WTC11 (cell line): Measurements from ENCODE around the gene CLEC3B. TPM values are rescaled to one million over a fixed set of nuclear protein-coding genes. Genes with fewer than 3 reads are reported as not detected.
A peak's percentile ranks its signal among the peaks of the same experiment; 100 is the strongest.

Experiments
- ATAC-seq: fragments of 200-7000 bp; cut with Tn5 transposase; 2 replicates; pipeline ENCODE4 v1.10.0; 2021; ENCODE audit warnings: mild to moderate bottlenecking, moderate library complexity
- CTCF ChIA-PET: fragments of 300-600 bp; sonication (Branson Sonifier 250); formaldehyde crosslinking; loops from one replicate; lab custom pipeline; 2021; ENCODE audit warnings: antibody characterized with exemption; lab: Charles Lee
- POLR2A ChIA-PET: fragments of 350-600 bp; sonication (Branson Sonifier 250); formaldehyde crosslinking; loops from one replicate; lab custom pipeline; 2021; ENCODE audit warnings: antibody characterized with exemption; lab: Charles Lee
- DNase-seq: peaks from one replicate; pipeline ENCODE4 v3.0.0; 2021; ENCODE audit warnings: low spot score
- H3K27ac Mint-ChIP-seq: 2 replicates; pipeline ENCODE4 v1.8.0; 2021; ENCODE audit warnings: mixed read lengths
- H3K27me3 Mint-ChIP-seq: 2 replicates; pipeline ENCODE4 v1.8.0; 2021; ENCODE audit warnings: low read depth, mild to moderate bottlenecking, moderate library complexity, mixed read lengths
- H3K36me3 Mint-ChIP-seq: 2 replicates; pipeline ENCODE4 v1.8.0; 2021; ENCODE audit warnings: mixed read lengths
- H3K4me1 Mint-ChIP-seq: 2 replicates; pipeline ENCODE4 v1.8.0; 2022; ENCODE audit warnings: mixed read lengths
- H3K4me3 Mint-ChIP-seq: 2 replicates; pipeline ENCODE4 v1.8.0; 2021; ENCODE audit warnings: mild to moderate bottlenecking, moderate library complexity, mixed read lengths
- H3K9me3 Mint-ChIP-seq: 2 replicates; pipeline ENCODE4 v1.8.0; 2021; ENCODE audit warnings: mixed read lengths
- ARID4B ChIP-seq: sonication (generic); formaldehyde crosslinking; IDR thresholded peaks from 2 replicates; pipeline ENCODE4 v1.8.0; 2023; ENCODE audit warnings: missing genetic modification reagents, mild to moderate bottlenecking, borderline replicate concordance
- CTCF ChIP-seq: fragments of 200-600 bp; IDR thresholded peaks from 2 replicates; pipeline ENCODE4 v1.8.0; 2022; ENCODE audit warnings: antibody characterized with exemption
- E2F5 ChIP-seq: sonication (generic); formaldehyde crosslinking; IDR thresholded peaks from 2 replicates; pipeline ENCODE4 v1.8.1; 2022; ENCODE audit warnings: mild to moderate bottlenecking, moderate library complexity, missing genetic modification reagents
- GABPB1 ChIP-seq: sonication (generic); formaldehyde crosslinking; IDR thresholded peaks from 2 replicates; pipeline ENCODE4 v1.8.1; 2023; ENCODE audit warnings: mild to moderate bottlenecking, missing genetic modification reagents
- GTF2I ChIP-seq: fragments of 250-450 bp; sonication (Bioruptor Pico); conservative IDR thresholded peaks from 2 replicates; pipeline ENCODE4 v1.4.0; 2021; ENCODE audit warnings: mild to moderate bottlenecking
- HMGXB4 ChIP-seq: sonication (generic); formaldehyde crosslinking; IDR thresholded peaks from 2 replicates; pipeline ENCODE4 v1.8.1; 2023; ENCODE audit warnings: mild to moderate bottlenecking, moderate library complexity, missing genetic modification reagents
- JAZF1 ChIP-seq: fragments of 250-450 bp; sonication (Bioruptor Pico); IDR thresholded peaks from 2 replicates; pipeline ENCODE4 v1.9.0; 2021; ENCODE audit warnings: moderate library complexity, mild to moderate bottlenecking, inconsistent platforms
- MAX ChIP-seq: sonication (generic); formaldehyde crosslinking; IDR thresholded peaks from 2 replicates; pipeline ENCODE4 v1.8.0; 2022; ENCODE audit warnings: mild to moderate bottlenecking, missing genetic modification reagents
- MYBL2 ChIP-seq: sonication (generic); formaldehyde crosslinking; IDR thresholded peaks from 2 replicates; pipeline ENCODE4 v1.8.1; 2023; ENCODE audit warnings: mild to moderate bottlenecking, moderate library complexity, missing genetic modification reagents
- NFATC4 ChIP-seq: fragments of 250-450 bp; sonication (Bioruptor Pico); IDR thresholded peaks from 2 replicates; pipeline ENCODE4 v1.9.0; 2021; ENCODE audit warnings: mild to moderate bottlenecking
- NR1H2 ChIP-seq: sonication (generic); formaldehyde crosslinking; IDR thresholded peaks from 2 replicates; pipeline ENCODE4 v1.9.0; 2021; ENCODE audit warnings: mild to moderate bottlenecking, moderate library complexity, missing genetic modification reagents
- NR2C2 ChIP-seq: sonication (generic); formaldehyde crosslinking; IDR thresholded peaks from 2 replicates; pipeline ENCODE4 v1.8.0; 2022; ENCODE audit warnings: mild to moderate bottlenecking, missing genetic modification reagents
- OVOL2 ChIP-seq: fragments of 250-450 bp; sonication (Bioruptor Pico); IDR thresholded peaks from 2 replicates; pipeline ENCODE4 v1.9.0; 2021; ENCODE audit warnings: mild to moderate bottlenecking, borderline replicate concordance
- PREB ChIP-seq: sonication (generic); formaldehyde crosslinking; IDR thresholded peaks from 2 replicates; pipeline ENCODE4 v1.8.1; 2022; ENCODE audit warnings: mild to moderate bottlenecking, missing genetic modification reagents, moderate library complexity, borderline replicate concordance
- RORB ChIP-seq: fragments of 250-450 bp; sonication (Bioruptor Pico); IDR thresholded peaks from 2 replicates; pipeline ENCODE4 v1.9.0; 2021; ENCODE audit warnings: mild to moderate bottlenecking
- SMAD3 ChIP-seq: sonication (generic); formaldehyde crosslinking; IDR thresholded peaks from 2 replicates; pipeline ENCODE4 v1.8.0; 2022; ENCODE audit warnings: missing genetic modification reagents, mild to moderate bottlenecking, borderline replicate concordance
- ZNF219 ChIP-seq: sonication (generic); formaldehyde crosslinking; IDR thresholded peaks from 2 replicates; pipeline ENCODE4 v1.8.0; 2023; ENCODE audit warnings: missing genetic modification reagents, mild to moderate bottlenecking, borderline replicate concordance
- ZNF281 ChIP-seq: sonication (generic); formaldehyde crosslinking; IDR thresholded peaks from 2 replicates; pipeline ENCODE4 v1.8.0; 2023; ENCODE audit warnings: mild to moderate bottlenecking, missing genetic modification reagents
- total RNA-seq: library from RNA; stranded (reverse); gene quantifications from 3 replicates; pipeline ENCODE4 v1.2.3, GENCODE V29; 2021

CLEC3B gene
- total RNA-seq, 1 experiment from 2014 or later = 0.81 TPM

- peaks cover 27% of the 10 kb centered on the region for H3K4me1 Mint-ChIP-seq
- DNase-seq (peak; percentile 46), ATAC-seq (peak; percentile 46)
- TF ChIP-seq MAX (peak; percentile 49; the same call in 1 of the 2 replicates), NR1H2 (CRISPR knock-in tag) (no peak), OVOL2 (no peak)
- no peaks in the 10 kb centered on the region for H3K36me3 Mint-ChIP-seq
- ChIA-PET POLR2A (interaction anchor here (1.0 kb wide), 1 partner anchor 109 kb away, joined by 3 read pairs; no protein-coding TSS in a partner anchor), CTCF (interaction anchor here (0.6 to 4.5 kb wide), 16 partner anchors 11 to 624 kb away, joined by 3 to 71 read pairs (median 5); partner anchors contain the start of gene TMEM158)
- no peak overlapping the region for H3K27ac Mint-ChIP-seq
- H3K27me3 Mint-ChIP-seq = peaks cover 63% of the 10 kb centered on the region
- H3K4me3 Mint-ChIP-seq = peak overlapping the region; percentile 59
- no peaks in the 10 kb centered on the region for H3K9me3 Mint-ChIP-seq
Observed at GRCh38 chr3:45035441-45036301, 9.6 kb downstream of the CLEC3B start.

GRCh38 chr3:45037720-45038455 lies 11.8 kb downstream of the CLEC3B start:
- CTCF ChIA-PET = interaction anchor here (0.6 to 4.5 kb wide), 19 partner anchors 18 to 622 kb away, joined by 3 to 71 read pairs (median 4); partner anchors contain the start of gene TMEM158
- peaks cover 51% of the 10 kb centered on the region for H3K27me3 Mint-ChIP-seq
- H3K27ac Mint-ChIP-seq = no peak overlapping the region
- no peaks in the 10 kb centered on the region for H3K36me3 Mint-ChIP-seq
- H3K4me1 Mint-ChIP-seq = peaks cover 27% of the 10 kb centered on the region
- POLR2A ChIA-PET = no interaction called here
- H3K9me3 Mint-ChIP-seq = no peaks in the 10 kb centered on the region
- ATAC-seq (peak; percentile 79), DNase-seq (peak; percentile 94)
- peak overlapping the region; percentile 43 for H3K4me3 Mint-ChIP-seq
- TF ChIP-seq PREB (no peak), MAX (peak; percentile 45; the same call in 1 of the 2 replicates), GTF2I (CRISPR knock-in tag) (no peak), NFATC4 (CRISPR knock-in tag) (no peak), ARID4B (no peak), E2F5 (CRISPR knock-in tag) (no peak), RORB (no peak), ZNF219 (no peak), MYBL2 (CRISPR knock-in tag) (no peak), NR2C2 (CRISPR knock-in tag) (no peak), HMGXB4 (CRISPR knock-in tag) (0 out of 2 replicates have a peak, but pooled peaks have one; percentile 43), ZNF281 (CRISPR knock-in tag) (no peak), CTCF (peak; percentile 70), GABPB1 (CRISPR knock-in tag) (no peak), SMAD3 (CRISPR knock-in tag) (no peak), JAZF1 (CRISPR knock-in tag) (no peak)
